ENCODE measurements around the gene ARID5B. TPM values are rescaled to one million over a fixed set of nuclear protein-coding genes. Genes with fewer than 3 reads are reported as not detected.
A peak's percentile ranks its signal among the peaks of the same experiment; 100 is the strongest.

Gene ARID5B
- total RNA-seq, 1 donor from 2014 or later: 51.4 TPM

DNA sequence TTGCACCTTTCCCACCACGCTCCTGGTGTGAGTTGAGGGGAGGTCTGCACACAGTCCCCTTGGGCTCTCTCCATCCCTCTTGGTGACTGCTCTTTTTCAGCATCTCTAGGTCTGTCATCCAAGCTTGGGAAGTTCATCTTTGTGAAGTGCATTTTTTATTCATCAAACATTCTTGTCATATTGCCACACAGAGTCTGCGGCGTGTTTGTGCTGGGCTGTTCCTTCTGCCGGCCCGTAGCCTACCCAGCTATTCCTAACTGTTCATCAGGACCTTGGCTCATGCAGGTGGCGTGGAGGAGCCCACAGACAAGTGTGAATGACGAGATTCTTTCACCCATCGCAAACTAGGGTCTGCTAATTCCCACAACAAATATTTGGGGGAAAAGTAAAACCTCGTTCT is 202.4 kb downstream of the ARID5B start:
- H3K27ac Mint-ChIP-seq: no peak overlapping the region
- H3K36me3 Mint-ChIP-seq: no peaks in the 10 kb centered on the region
- peaks cover 9% of the 10 kb centered on the region for H3K4me1 Mint-ChIP-seq
- TF ChIP-seq, protein P1, sequence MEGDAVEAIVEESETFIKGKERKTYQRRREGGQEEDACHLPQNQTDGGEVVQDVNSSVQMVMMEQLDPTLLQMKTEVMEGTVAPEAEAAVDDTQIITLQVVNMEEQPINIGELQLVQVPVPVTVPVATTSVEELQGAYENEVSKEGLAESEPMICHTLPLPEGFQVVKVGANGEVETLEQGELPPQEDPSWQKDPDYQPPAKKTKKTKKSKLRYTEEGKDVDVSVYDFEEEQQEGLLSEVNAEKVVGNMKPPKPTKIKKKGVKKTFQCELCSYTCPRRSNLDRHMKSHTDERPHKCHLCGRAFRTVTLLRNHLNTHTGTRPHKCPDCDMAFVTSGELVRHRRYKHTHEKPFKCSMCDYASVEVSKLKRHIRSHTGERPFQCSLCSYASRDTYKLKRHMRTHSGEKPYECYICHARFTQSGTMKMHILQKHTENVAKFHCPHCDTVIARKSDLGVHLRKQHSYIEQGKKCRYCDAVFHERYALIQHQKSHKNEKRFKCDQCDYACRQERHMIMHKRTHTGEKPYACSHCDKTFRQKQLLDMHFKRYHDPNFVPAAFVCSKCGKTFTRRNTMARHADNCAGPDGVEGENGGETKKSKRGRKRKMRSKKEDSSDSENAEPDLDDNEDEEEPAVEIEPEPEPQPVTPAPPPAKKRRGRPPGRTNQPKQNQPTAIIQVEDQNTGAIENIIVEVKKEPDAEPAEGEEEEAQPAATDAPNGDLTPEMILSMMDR (IDR thresholded peaks at IDR 0.05; ENCODE audit: unreplicated experiment): no peak
- no peak overlapping the region for H3K4me3 Mint-ChIP-seq
- no peaks in the 10 kb centered on the region for H3K9me3 Mint-ChIP-seq
- no peaks in the 10 kb centered on the region for H3K27me3 Mint-ChIP-seq (ENCODE audit: low read depth)
- no peak for DNase-seq (ENCODE audit: low spot score in 2 of 2, unreplicated experiment in 2 of 2)

DNA sequence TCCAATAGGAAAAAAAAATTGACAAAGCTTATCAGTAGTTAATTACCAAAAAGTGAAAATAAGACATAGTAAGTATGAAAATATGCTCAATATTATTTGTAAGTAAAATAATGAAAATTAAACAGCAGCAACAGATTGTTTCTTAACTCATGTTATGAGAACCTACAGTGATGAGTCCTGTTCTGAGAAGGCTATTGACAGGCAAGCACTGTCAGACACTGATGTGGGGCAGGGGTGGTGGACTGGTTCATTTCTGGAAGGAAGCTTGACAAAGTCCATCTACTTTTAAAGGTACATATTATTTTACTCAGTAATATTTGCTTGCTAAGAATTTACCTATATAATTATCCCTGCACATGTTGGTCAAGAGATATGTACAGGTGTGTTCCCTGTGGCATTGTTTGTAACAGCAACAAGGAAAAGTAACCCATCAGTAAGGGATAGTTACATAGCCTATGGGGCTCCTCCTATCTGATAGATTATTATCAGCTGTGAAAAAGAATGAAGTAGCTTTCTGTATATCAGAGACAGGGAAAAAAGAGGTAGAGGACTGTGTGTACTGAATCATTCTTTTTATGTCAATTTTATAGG is 205.5 kb downstream of the ARID5B start:
- TF ChIP-seq, protein P1 (IDR thresholded peaks at IDR 0.05; ENCODE audit: unreplicated experiment): no peak
- Mint-ChIP-seq H3K4me1 (peaks cover 36% of the 10 kb centered on the region), H3K27ac (peak overlapping the region; percentile 17), H3K9me3 (no peaks in the 10 kb centered on the region), H3K36me3 (no peaks in the 10 kb centered on the region), H3K27me3 (ENCODE audit: low read depth) (no peaks in the 10 kb centered on the region), H3K4me3 (no peak overlapping the region)
- DNase-seq (ENCODE audit: low spot score in 2 of 2, unreplicated experiment in 2 of 2): no peak

DNA sequence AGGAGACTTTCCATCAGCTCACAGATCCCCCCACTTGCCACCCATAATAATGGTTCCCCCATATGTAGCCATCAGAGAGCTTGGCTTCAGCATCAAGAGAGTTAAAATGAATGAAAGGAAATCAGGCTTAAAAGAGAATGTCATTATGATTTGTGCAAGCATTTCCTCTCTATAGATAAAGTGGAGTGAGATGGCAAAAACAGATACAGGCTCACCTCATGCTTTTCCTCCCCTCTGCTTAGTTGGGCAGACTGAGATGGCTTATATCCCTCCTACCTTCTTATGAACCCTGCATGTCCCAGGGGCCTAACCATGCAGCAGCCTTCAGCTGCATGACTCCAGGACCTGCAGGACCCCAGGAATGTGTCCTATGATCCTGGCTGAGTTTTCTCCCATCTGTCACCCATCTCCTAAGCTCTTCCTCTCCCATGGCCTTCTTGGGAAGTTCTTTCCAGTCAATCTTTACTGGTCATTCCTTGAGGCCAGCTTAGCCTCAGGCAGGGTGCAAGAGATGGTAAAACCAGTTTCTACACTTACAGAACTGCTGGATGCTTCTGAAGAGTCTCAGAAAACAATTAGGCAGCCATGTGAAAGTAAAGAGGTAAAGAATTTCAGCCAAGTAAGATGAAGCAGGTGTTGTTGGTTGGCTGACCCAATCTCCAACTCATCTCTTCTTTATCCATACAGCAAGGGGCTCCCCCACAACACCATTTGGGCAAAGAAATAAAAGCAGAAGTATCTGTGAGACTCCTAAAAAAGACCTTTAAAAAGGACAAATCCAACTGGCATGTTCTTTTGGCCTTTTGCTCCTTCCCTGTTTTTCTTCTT is 207.5 kb downstream of the ARID5B start:
- H3K4me1 Mint-ChIP-seq: peaks cover 39% of the 10 kb centered on the region
- TF ChIP-seq, protein P1 (IDR thresholded peaks at IDR 0.05; ENCODE audit: unreplicated experiment): no peak
- no peak for DNase-seq (ENCODE audit: low spot score in 2 of 2, unreplicated experiment in 2 of 2)
- H3K27me3 Mint-ChIP-seq (ENCODE audit: low read depth): no peaks in the 10 kb centered on the region
- H3K9me3 Mint-ChIP-seq: no peaks in the 10 kb centered on the region
- no peak overlapping the region for H3K4me3 Mint-ChIP-seq
- no peaks in the 10 kb centered on the region for H3K36me3 Mint-ChIP-seq
- H3K27ac Mint-ChIP-seq: peak overlapping the region; percentile 41

DNA sequence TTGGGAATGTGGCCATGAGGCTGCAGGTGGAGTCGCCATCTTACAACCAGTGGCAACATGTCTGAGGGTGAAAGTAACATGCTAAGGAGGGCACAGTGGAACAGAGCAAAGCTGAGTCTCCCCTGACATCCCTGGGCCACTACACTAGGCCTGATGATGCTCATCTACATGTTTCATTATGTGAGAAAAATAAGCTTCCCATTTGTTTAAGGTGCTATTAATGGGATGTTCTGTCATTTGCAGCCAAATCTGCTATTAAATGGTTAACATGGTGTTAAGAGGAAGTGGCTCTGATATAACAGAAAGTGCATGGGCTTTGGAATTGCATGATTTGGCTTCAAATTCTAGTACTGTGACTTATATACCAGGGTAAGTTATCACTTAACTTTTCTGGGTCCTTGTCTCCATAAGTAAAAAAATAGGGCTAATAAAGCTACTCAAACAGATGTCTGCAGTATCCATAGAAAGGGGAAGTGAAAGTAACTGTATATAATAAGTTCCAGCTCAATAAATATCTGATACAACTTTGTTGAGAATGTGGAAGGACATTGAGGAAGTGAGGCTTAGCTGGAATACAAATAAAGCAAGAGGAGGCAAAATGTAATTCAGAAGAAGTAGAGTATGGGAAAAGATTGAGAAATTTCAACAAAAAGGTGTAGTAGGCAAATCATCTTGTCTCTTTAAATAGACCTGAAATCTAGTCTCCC is 208.2 kb downstream of the ARID5B start:
- Mint-ChIP-seq H3K4me3 (no peak overlapping the region), H3K27me3 (ENCODE audit: low read depth) (no peaks in the 10 kb centered on the region), H3K9me3 (no peaks in the 10 kb centered on the region), H3K4me1 (peaks cover 39% of the 10 kb centered on the region), H3K27ac (peak overlapping the region; percentile 81), H3K36me3 (no peaks in the 10 kb centered on the region)
- TF ChIP-seq, protein P1 (IDR thresholded peaks at IDR 0.05; ENCODE audit: unreplicated experiment): no peak
- no peak for DNase-seq (ENCODE audit: low spot score in 2 of 2, unreplicated experiment in 2 of 2)

DNA sequence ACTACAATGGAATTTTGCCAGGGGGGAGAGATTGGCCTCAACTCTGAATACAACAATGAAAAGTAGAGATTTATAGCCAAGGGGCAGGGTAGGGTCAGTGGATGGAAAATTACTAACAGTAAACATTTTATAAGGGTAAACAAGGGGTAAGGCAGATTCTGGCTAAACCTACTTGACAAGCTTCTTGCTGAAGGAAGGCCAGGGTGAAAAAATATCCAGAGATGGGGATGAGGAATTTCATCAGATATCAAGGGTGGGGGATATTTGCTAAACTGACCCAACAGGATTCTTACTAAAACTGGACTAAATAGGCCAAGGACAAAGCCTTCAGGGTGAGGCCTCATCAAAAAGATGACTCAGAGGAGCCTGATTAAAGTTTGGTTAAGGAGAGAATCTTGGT is 210.8 kb downstream of the ARID5B start:
- H3K9me3 Mint-ChIP-seq: no peaks in the 10 kb centered on the region

More for the DNA sequence above, 210.8 kb downstream of the ARID5B start:
- TF ChIP-seq, protein P1 (IDR thresholded peaks at IDR 0.05; ENCODE audit: unreplicated experiment): no peak
- Mint-ChIP-seq H3K27ac (peak overlapping the region; percentile 59), H3K36me3 (no peaks in the 10 kb centered on the region), H3K27me3 (ENCODE audit: low read depth) (no peaks in the 10 kb centered on the region), H3K4me3 (no peak overlapping the region), H3K4me1 (peaks cover 43% of the 10 kb centered on the region)
- no peak for DNase-seq (ENCODE audit: low spot score in 2 of 2, unreplicated experiment in 2 of 2)
